Fibroblast of the conjunctiva (primary cell): ENCODE measurements around the gene MOB3A.
"Not testable (repeated sequence)": the region's sequence is repeated elsewhere in the genome, so short reads cannot be mapped to it uniquely, and the experiment has no call there.

Source experiments
- DNase-seq: peaks from one replicate; pipeline ENCODE4 v3.0.0-alpha.2; 2010; ENCODE audit warnings: low read depth

The MOB3A gene

DNA sequence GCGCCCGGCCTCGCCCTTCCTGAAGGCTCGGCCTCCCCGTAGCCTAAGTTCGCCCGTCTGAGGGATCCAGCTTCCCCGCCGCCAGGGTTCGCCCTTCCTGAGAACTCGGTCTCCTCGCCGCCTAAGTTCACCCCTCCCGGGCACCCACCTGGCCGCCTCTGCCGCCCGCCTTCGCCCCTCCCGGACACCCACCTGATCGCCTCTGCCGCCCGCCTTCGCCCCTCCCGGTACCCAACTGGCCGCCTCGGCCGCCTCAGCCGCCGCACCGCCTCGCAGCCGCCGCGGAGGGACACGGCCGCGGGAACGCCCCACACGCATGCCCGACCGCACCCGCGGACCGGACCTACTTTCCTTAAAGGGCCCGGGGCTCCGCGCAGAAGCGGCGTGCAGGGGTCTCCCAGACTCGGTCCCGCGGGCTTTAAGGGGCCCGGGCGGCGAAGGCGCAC lies at the start of gene MOB3A:
MOB3A (minus strand) TSS at position 293 of the 446 bp plus-strand sequence. CDS start 17,766 bp downstream, outside the sequence.
- DNase-seq: no peak

GRCh38 chr19:2145831-2146241 lies 49.7 kb upstream of the MOB3A start:
- no peak for DNase-seq

DNA sequence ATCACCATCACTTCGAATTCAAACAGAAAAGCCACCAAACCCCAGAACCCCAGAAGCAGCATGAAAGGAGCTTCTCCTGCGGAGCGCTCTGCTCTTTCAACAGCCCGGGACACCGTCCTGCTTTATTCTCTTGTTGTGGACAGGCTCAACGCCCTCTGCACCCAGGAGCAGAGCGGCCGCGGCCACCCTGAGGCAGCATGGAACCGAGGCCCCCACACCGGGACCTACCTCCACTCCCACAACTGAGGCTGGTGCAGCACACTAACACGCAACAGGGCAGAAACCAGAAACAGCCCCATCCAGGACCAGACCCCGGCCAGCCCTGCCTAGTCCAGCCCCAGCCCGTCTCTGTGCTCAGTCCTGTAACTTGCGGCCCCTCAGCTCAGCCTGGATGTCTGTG lies 48.1 kb upstream of the MOB3A start:
- DNase-seq: no peak

- no peak for DNase-seq
These were observed 46.2 kb upstream of the MOB3A start for GRCh38 chr19:2142173-2142829.

DNA sequence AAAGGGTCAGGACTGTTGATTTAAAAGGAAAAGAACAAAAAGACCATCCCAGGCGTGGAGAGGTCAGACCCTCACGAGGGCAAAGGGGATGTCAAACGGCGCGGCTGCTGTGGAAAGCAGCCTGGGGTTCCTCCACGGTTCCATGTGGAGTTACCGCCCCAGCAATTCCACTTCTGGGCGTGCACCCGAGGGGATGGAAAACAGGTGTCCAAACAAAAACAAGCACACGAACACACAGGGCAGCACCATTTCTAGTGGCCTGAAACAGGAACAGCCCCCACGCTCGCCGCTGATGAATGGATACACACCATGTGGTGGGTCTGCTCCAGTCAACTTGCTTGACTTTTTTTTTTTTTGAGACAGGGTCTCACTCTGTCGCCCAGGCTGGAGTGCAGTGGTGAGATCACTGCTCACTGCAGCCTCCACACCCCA lies 44.0 kb upstream of the MOB3A start:
- DNase-seq: no peak

DNA sequence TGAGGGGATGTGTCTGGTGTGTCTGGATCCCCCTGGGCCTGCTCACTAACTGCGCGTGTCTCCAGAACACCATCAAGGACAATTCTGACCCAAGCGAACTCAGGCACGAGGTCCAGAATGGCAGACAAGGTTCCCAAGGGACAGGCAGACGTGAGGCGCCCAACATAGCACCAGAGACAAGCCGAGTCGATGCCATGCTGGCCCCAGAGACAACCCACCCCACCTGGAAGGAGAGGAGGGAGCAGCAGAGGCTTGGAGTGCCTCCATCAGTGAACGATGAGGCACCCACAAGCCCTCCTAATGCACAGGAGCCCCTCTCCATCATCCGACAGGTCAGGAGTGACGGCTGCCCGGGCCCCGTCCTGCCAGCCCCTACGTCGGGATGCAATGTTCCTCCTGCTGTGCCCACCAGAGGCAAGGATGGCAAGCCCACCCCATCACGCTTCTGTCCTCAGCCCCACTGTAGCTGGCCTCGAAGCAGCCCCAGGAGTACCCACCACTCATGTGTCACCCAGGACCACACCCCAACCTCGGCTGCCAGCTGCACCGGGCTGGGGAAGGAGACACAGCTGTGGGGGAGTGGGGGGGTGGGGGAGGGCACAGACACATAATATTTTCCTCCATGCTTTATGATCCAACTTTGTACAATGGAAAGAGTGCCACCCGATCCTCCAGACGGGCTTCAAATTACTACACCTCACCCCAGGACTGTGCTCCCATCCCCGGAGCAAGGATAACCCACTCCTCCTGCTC lies 43.4 kb upstream of the MOB3A start:
- no peak for DNase-seq

DNA sequence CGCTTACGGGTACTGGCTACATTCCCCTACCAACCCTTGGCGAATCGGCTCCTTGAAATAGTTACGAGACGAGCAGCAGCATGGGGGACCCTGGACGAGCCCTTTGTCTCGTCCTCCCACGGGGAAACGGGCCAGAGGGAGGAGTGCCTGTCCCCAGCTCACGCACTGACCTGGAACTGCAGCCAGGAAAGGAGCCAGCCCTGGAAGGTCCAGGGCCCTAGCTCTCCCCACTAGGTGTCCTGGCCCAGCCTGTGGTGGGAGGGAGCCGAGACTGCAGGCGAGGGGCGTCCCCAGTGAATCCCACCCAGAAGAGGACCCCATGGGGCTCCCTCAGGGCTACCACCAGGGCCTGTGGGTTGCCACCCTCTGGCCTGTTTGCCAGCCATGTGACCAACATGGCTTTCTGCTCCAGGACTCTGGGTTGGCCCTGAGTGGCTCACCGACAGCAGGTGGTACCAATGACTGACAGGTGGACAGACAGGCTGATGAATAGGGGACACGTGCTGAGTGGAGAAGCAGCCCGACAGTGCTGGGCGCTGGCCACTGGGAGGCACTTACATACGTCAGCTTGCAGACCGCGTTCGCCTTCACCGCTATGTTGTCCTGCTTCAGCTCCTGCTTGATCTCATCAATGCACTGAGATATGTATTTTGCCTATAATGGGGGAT lies 42.1 kb upstream of the MOB3A start:
- DNase-seq: no peak

GRCh38 chr19:2136796-2137195 lies 40.7 kb upstream of the MOB3A start:
- DNase-seq: no peak

DNA sequence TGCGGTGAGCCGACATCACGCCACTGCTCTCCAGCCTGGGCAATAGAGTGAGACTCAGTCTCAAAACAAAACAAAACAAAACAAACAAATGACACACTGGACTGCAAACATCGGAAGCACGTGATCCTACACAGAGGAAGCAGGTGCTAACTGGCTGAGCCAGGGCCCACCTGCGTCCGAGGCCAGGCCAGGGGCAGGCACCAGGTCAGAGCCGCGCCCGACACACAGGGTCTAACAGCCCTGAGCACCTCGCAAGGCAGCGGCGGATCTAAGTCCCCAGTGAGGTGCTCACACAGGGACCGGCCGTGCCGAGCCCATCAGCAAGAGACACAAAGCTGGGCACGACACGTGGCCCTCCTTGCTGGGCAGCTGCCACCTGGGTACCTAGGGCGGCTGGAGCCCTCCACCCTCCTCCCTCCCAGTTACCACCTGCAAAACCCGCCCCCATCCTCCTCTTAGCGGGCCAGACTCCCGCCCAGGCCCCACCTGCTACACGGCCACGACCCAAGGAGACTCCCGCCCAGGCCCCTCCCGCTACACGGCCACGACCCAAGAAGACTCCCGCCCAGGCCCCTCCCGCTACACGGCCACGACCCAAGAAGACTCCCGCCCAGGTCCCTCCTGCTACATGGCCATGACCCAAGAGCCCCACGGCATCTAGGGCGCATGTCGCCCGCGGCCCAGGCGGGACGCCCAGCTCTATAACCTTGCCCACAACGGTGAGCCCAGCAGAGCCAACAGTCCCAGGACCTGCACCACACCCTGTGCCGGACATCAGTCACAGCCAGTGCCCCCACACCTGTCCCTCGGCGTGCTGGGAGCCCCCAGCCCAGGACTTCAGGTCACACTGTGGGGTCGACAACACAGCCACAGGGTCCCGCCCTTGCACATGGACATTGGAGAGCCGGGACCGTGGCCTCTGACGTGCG lies 39.6 kb upstream of the MOB3A start:
- DNase-seq: no peak

- no peak for DNase-seq
These were observed 36.8 kb upstream of the MOB3A start for GRCh38 chr19:2132731-2133490.

DNA sequence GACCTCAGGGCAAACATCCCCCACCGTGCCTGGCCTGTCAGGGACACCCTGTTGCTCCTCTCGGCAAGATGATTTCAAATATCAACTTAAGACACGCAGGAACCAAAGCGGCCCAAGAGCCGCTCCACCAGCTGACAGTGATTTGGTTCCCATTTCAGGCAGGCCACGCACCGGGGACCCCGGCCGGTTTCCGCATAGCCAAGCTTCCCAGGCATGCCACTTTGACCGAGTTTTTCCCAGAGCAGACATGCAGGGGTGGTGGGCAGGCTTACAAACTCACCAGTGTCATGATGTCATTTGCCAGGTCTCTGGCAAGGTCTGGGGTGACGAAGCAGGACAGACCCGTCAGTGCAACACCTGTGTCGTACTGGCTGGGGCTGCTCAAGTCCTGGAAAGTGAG lies 36.1 kb upstream of the MOB3A start:
- no peak for DNase-seq

DNA sequence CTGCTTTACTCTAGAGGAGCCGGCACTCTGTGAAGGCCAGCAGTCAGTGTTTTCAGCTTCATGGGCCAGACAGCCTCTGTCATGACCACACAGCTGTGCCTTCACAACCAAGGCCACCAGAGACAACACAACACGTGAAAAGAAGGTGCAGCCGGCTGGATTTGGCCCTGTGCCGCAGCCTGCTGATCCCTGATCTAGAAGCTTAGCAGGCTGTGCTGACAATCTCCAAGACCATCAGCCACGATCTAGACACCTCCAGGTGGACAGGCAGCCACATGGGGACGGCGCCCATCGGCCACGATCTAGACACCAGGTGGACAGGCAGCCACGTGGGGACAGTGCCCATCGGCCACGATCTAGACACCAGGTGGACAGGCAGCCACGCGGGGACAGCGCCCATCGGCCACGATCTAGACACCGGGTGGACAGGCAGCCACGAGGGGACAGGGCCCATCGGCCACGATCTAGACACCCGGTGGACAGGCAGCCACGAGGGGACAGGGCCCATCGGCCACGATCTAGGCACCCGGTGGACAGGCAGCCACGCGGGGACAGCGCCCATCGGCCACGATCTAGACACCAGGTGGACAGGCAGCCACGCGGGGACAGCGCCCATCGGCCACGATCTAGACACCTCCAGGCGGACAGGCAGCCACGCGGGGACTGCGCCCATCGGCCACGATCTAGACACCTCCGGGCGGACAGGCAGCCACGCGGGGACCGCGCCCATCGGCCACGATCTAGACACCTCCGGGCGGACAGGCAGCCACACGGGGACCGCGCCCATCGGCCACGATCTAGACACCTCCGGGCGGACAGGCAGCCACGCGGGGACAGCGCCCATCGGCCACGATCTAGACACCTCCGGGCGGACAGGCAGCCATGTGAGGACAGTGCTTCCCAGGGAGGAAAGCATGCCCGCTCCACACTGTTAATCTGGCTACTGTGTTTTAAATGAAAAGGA lies 35.2 kb upstream of the MOB3A start:
- not testable (repeated sequence) for DNase-seq

- no peak for DNase-seq
These were observed 34.0 kb upstream of the MOB3A start for GRCh38 chr19:2129892-2130770.

DNA sequence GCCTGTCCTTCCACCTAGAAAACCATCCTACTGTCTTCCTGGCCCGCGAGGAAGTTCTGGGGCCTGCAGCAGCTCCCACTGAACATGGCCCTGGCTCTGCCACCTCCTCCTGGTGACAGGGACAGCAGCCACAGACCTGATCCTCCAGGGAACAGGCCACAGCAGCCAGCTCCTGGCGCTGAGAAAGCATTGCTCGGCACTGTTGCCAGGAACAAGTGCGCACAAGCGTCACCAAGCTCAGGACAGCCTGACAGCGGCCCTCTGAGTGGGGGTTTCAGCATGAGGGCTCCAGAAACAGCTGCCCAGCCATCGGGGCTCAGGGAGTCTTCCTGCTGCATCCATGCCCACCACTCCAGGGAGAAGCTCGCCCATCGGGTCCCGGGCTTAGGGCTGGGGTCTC lies 33.4 kb upstream of the MOB3A start:
- DNase-seq: no peak

DNA sequence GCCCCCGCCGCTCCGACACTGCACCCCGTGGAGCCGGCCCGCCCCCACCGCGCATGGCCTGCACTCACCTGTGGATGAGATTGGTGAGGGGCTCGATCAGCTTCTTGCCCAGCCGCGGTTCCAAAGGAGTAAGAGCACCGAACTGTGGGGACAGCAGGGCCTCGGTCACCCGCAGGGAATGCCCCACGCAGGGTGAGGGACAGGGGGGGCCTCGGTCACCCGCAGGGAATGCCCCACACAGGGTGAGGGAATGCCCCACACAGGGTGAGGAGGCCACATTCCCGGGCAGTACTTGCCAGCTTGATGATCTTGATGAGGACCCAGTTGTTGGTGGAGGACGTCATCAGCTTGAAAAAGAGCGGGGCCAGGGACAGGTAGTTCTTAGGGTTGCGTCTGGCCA lies 32.9 kb upstream of the MOB3A start:
- DNase-seq: no peak

GRCh38 chr19:2128252-2128651 lies 32.1 kb upstream of the MOB3A start:
- DNase-seq: not testable (repeated sequence)

GRCh38 chr19:2127758-2128157 lies 31.6 kb upstream of the MOB3A start:
- no peak for DNase-seq

DNA sequence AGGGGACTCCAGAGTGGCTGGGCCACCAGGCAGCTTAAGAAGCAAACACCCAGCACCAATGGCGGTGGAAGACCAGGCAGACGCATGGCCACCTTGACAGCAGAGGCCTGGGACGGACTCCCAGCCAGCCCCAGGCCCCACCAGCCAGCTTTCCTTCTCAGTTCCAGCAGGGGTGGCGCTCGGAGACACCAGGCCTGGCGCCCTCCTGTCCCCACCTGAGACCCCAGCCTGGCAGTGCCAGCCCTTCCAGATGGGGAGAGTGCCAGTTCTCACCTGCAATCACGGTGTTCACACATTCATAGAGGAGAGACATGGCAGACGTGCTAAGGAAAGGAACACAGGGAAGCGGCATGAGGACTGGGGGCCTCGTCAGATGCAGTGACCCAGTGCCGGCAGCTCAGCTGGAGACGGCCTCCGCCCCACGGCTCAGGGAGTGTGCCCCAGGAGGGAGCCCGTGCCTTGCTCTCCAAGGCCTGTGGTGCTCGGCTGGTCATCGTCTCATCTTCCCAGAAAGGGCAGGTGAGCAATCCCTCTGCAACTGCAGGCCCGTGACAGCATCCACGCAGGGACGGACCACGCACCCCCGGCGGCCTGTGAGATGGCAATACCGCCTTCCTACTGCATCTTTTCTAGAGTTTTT lies 30.9 kb upstream of the MOB3A start:
- DNase-seq: no peak
